CD14-positive monocyte (primary cell): Measurements from ENCODE around the gene LRBA. TPM values are rescaled to one million over a fixed set of nuclear protein-coding genes. Genes with fewer than 3 reads are reported as not detected.

Experiments
- DNase-seq, 3 donors: peaks; one replicate each; pipeline ENCODE4 v3.0.0-alpha.2; 2011 to 2022
- H2AFZ ChIP-seq: 2 replicates; pipeline ENCODE4 v1.6.0; 2012; ENCODE audit warnings: mild to moderate bottlenecking, low read depth, low read length, inconsistent platforms; ENCODE audit not compliant: insufficient read depth, poor library complexity, severe bottlenecking
- H3K27ac ChIP-seq, 2 donors: 1 replicate in 1 of 2; 2 replicates in 1 of 2; pipeline ENCODE4 v1.5.1; 2012 to 2013; ENCODE audit warnings: low read length in 2 of 2, control low read depth in 1 of 2, inconsistent platforms in 1 of 2, low read depth in 1 of 2, mild to moderate bottlenecking in 1 of 2
- H3K27me3 ChIP-seq, 2 donors: one replicate each; pipeline versions ENCODE4 v1.6.0 to v1.6.1; 2011 to 2013; ENCODE audit warnings: low read length in 2 of 2; ENCODE audit not compliant: control insufficient read depth in 2 of 2, insufficient read depth in 2 of 2
- H3K36me3 ChIP-seq, 2 donors: replicated peaks in 1 of 2; 1 replicate in 1 of 2; 2 replicates in 1 of 2; pipeline versions ENCODE4 v1.5.1 to v1.6.1; 2012 to 2013; ENCODE audit warnings: low read length in 2 of 2, control low read depth in 1 of 2, inconsistent platforms in 1 of 2, mild to moderate bottlenecking in 1 of 2; ENCODE audit not compliant: insufficient read depth in 2 of 2, control insufficient read depth in 1 of 2
- H3K4me1 ChIP-seq, 2 donors: 1 replicate in 1 of 2; 2 replicates in 1 of 2; pipeline versions ENCODE4 v1.5.1 to v1.6.1; 2012 to 2013; ENCODE audit warnings: low read length in 2 of 2, control low read depth in 1 of 2, inconsistent platforms in 1 of 2, mild to moderate bottlenecking in 1 of 2, moderate library complexity in 1 of 2; ENCODE audit not compliant: insufficient read depth in 2 of 2, control insufficient read depth in 1 of 2
- H3K4me2 ChIP-seq: replicated peaks from 2 replicates; pipeline ENCODE3; 2012; ENCODE audit warnings: low read length, moderate library complexity, mild to moderate bottlenecking; ENCODE audit not compliant: poor library complexity, severe bottlenecking; ENCODE audit errors: extremely low read depth
- H3K4me3 ChIP-seq, 3 experiments: fragments of 200-600 bp in 1 of 3; sonication (generic) in 1 of 3; replicated peaks in 1 of 3; 1 replicate in 2 of 3; 2 replicates in 1 of 3; pipeline ENCODE4 v1.5.1; 2011 to 2013; ENCODE audit warnings: low read length in 3 of 3, mild to moderate bottlenecking in 3 of 3, control low read depth in 2 of 3, low read depth in 2 of 3, inconsistent platforms in 1 of 3, moderate library complexity in 1 of 3
- H3K79me2 ChIP-seq: 2 replicates; pipeline ENCODE4 v1.6.0; 2012; ENCODE audit warnings: mild to moderate bottlenecking, control low read depth, inconsistent platforms, low read length, moderate library complexity; ENCODE audit not compliant: insufficient read depth
- H3K9ac ChIP-seq: 2 replicates; pipeline ENCODE4 v1.6.0; 2017; ENCODE audit warnings: low read length, mild to moderate bottlenecking; ENCODE audit not compliant: insufficient read depth, poor library complexity, severe bottlenecking
- H3K9me3 ChIP-seq, 2 donors: replicated peaks in 1 of 2; 1 replicate in 1 of 2; 2 replicates in 1 of 2; pipeline versions ENCODE4 v1.5.1 to v1.6.1; 2012 to 2013; ENCODE audit warnings: low read length in 2 of 2, control low read depth in 1 of 2; ENCODE audit not compliant: control insufficient read depth in 1 of 2, insufficient read depth in 1 of 2
- H4K20me1 ChIP-seq: 2 replicates; pipeline ENCODE4 v1.6.0; 2012; ENCODE audit warnings: mild to moderate bottlenecking, low read length, control low read depth, moderate library complexity; ENCODE audit not compliant: insufficient read depth
- H3K27ac Mint-ChIP-seq, 7 donors: one replicate each; pipeline ENCODE4 v1.8.0; 2020; ENCODE audit warnings: mild to moderate bottlenecking in 7 of 7, mixed read lengths in 7 of 7, moderate library complexity in 6 of 7, inconsistent platforms in 2 of 7
- H3K27me3 Mint-ChIP-seq, 3 donors: one replicate each; pipeline ENCODE4 v1.8.0; 2021 to 2022; ENCODE audit warnings: low read depth in 3 of 3, mild to moderate bottlenecking in 3 of 3, mixed read lengths in 3 of 3, moderate library complexity in 3 of 3, inconsistent platforms in 1 of 3
- H3K36me3 Mint-ChIP-seq, 2 donors: one replicate each; pipeline ENCODE4 v1.8.0; 2020; ENCODE audit warnings: mixed read lengths in 2 of 2, inconsistent platforms in 1 of 2, mild to moderate bottlenecking in 1 of 2
- H3K4me1 Mint-ChIP-seq: one replicate; pipeline ENCODE4 v1.8.0; 2020; ENCODE audit warnings: mild to moderate bottlenecking, mixed read lengths
- H3K4me3 Mint-ChIP-seq, 2 donors: one replicate each; pipeline ENCODE4 v1.8.0; 2020; ENCODE audit warnings: mild to moderate bottlenecking in 2 of 2, mixed read lengths in 2 of 2, moderate library complexity in 1 of 2
- H3K9me3 Mint-ChIP-seq, 7 donors: one replicate each; pipeline ENCODE4 v1.8.0; 2020 to 2022; ENCODE audit warnings: mixed read lengths in 7 of 7, mild to moderate bottlenecking in 6 of 7, moderate library complexity in 6 of 7, inconsistent platforms in 2 of 7
- CTCF ChIP-seq: fragments of 200-600 bp; IDR thresholded peaks from one replicate; pipeline ENCODE4 v1.8.0; 2022; ENCODE audit warnings: antibody characterized with exemption, mild to moderate bottlenecking
- WGBS: methylation state at CpG from one replicate; pipeline ENCODE4 v1.1.5; 2013; ENCODE audit warnings: missing lambda C conversion rate; ENCODE audit not compliant: insufficient coverage; 5-methylcytosine and 5-hydroxymethylcytosine counted together
- intact Hi-C, 2 donors: fragments of 100-400 bp; cut with micrococcal nuclease; formaldehyde crosslinking; loops; one replicate each; pipeline versions ENCODE4 v1.15.0 to v1.15.1; 2023
- polyA plus RNA-seq, 3 donors: library from polyadenylated mRNA; depleted of rRNA in 1 of 3; unstranded in 2 of 3; stranded (reverse) in 1 of 3; fragments of 300-500 nt in 2 of 3; fragments of >200 nt in 1 of 3; fragmentation: Illumina TruSeq in 2 of 3; gene quantifications; 1 replicate in 2 of 3; 2 replicates in 1 of 3; pipeline ENCODE4 v1.2.3, GENCODE V29; 2012 to 2021

LRBA gene
- polyA plus RNA-seq, 3 donors, result 1.5 to 5.5 (median 4.4) TPM

- no peak overlapping the region for H3K27ac Mint-ChIP-seq
- no peak for DNase-seq
- H2AFZ ChIP-seq, result no peak overlapping the region
- H3K27me3 Mint-ChIP-seq, result no peaks in the 10 kb centered on the region
- H3K9ac ChIP-seq, result no peak overlapping the region
- no peaks in the 10 kb centered on the region for H3K36me3 Mint-ChIP-seq
- H3K4me3 Mint-ChIP-seq, result no peak overlapping the region
- H3K79me2 ChIP-seq, result no peaks in the 10 kb centered on the region
- no peaks in the 10 kb centered on the region for H3K27me3 ChIP-seq
- intact Hi-C loops, result no loop called here
- H3K4me1 Mint-ChIP-seq, result no peaks in the 10 kb centered on the region
- H3K36me3 ChIP-seq, result no peaks in the 10 kb centered on the region
- H3K4me3 ChIP-seq, result no peak overlapping the region
- peaks cover 0 to 5% (median 0%) of the 10 kb centered on the region in 7 donors for H3K9me3 Mint-ChIP-seq
- H3K4me1 ChIP-seq, result no peaks in the 10 kb centered on the region
- no peak overlapping the region for H3K27ac ChIP-seq
- no peaks in the 10 kb centered on the region for H4K20me1 ChIP-seq
- no peaks in the 10 kb centered on the region for H3K9me3 ChIP-seq
- TF ChIP-seq CTCF, result no peak
- WGBS, result no CpG with 5 or more reads among the region's 1 CpG
- no peak overlapping the region for H3K4me2 ChIP-seq
Observed at GRCh38 chr4:151055539-151055938, 40.5 kb upstream of the LRBA start.

DNA sequence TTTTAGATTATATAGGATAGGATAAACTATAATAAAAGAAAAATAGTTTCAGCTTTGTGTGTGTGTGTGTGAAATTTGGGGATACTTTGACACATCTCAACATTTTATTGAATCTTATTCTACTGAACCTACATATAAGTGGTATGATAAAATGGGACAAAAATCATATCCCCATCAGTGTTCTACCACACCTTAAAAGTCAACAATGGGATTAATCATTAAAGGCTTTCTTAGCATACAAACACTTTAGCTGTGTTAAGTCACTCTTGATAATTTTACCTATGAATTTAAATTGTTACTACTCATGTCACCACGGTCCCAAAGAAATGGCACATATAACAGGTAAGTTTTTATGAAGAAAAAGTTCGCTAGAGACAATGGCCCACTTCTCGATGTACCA, 37.7 kb upstream of the LRBA start:
- no peak for TF ChIP-seq CTCF
- Mint-ChIP-seq H3K4me3 (no peak overlapping the region), H3K4me1 (no peaks in the 10 kb centered on the region), H3K36me3 (no peaks in the 10 kb centered on the region), H3K27ac (no peak overlapping the region), H3K27me3 (peaks cover 0 to 2% (median 1%) of the 10 kb centered on the region in 3 donors), H3K9me3 (peaks cover 0 to 5% (median 0%) of the 10 kb centered on the region in 7 donors)
- Histone ChIP-seq H3K4me3 (no peak overlapping the region), H3K4me1 (no peaks in the 10 kb centered on the region), H3K36me3 (no peaks in the 10 kb centered on the region), H2AFZ (no peak overlapping the region), H3K27ac (no peak overlapping the region), H4K20me1 (no peaks in the 10 kb centered on the region), H3K9ac (no peak overlapping the region), H3K4me2 (no peak overlapping the region), H3K27me3 (no peaks in the 10 kb centered on the region), H3K79me2 (no peaks in the 10 kb centered on the region), H3K9me3 (no peaks in the 10 kb centered on the region)
- DNase-seq, result no peak
- no CpG with 5 or more reads among the region's 3 CpGs for WGBS
- intact Hi-C loops, result no loop called here
